ENCODE data around the gene CCDC197.
A peak's percentile ranks its signal among the peaks of the same experiment; 100 is the strongest.

Gene CCDC197

DNA sequence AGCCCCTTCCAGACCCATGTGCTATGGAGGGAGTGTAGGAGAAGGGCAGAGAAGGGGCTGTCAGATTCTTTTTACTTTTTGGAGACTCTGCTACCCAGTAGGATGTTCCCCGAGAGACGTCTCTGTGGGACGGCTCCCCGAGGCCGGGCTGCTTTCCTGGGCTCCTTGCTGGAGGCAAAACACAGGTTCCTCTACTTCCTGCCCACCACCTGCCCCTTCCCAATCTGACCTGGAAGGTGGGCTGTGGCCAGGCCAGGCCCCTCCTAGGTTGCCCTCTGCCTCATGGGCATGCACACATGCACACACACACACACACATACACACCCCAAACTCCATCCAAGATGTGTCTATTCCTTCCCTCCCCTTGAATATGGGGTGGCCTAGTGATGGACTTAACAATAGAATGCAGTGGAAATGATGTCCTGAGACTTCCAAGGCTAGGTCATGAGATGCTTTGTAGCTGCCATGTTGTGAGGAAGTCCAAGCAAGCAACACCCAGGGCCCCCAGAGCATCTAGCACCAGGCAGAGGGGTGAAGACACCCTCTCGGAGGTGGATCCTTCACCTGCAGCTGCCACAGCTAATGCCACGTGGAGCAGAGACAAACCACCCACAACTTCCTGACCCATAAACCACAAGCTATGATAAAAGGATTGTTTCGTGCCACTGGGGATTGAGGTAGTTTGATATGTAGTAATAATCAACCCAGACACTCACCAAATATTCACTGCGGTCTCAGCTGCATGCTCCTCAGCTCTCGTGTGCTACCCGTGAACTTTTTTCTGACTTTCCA is 19.1 kb upstream of the CCDC197 start:
- DNase-seq (ENCODE audit: low spot score) = peak; percentile 50

DNA sequence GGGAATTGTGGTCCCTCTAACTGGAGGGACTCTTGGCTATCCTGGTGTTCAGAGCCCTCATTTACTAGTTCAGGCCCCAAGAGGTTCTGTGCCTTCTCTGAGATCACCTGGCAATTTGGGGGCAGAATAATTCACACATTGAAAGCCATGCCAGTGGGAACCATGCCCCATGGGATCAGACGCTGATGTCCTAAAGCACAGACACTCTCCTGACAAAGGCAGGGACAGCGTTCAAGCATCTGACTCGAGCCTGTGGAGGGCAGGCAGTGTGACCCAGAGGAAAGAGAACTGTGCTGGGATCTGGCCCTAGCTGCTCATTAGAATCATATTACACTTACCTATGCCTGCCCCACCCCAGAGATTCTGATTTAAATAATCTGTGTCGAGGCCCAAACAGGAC is 18.4 kb upstream of the CCDC197 start:
- no peak for DNase-seq (ENCODE audit: low spot score)

DNA sequence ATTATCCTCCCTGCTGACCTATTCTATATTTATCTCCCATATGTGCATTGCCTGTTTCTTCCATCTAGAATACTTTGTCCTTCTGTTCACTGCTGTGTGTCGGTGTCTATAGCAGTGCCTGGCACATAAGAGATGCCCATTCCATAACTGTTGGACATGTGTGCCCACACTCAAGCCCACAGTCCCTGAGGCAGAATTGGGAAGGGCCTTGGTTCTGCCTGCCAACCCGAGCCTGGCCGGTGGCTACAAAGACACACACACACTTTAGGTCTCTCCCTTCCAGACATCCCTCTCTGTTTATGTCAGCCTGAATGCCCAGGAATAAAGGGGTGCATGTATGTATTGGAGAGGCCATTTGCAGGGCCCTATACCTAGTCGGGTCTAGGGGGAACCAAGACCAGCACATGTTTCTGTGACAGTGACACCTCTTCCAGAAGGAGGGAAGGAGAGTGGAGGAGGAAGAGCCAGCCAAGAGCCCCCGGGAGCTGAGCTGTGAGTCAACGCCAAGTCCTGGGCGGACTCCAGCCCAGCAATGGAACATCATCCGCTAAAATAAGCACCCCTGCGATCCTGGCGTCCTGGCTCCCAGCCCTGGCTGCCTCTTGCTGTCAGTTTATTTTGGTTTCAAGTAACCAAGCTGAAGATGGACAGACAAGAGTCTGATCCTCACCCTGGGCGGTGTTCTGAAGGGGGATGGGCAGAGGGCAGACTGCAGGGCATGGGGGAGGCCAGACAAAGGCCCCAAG is 16.5 kb upstream of the CCDC197 start:
- no peak for DNase-seq (ENCODE audit: low spot score)

DNA sequence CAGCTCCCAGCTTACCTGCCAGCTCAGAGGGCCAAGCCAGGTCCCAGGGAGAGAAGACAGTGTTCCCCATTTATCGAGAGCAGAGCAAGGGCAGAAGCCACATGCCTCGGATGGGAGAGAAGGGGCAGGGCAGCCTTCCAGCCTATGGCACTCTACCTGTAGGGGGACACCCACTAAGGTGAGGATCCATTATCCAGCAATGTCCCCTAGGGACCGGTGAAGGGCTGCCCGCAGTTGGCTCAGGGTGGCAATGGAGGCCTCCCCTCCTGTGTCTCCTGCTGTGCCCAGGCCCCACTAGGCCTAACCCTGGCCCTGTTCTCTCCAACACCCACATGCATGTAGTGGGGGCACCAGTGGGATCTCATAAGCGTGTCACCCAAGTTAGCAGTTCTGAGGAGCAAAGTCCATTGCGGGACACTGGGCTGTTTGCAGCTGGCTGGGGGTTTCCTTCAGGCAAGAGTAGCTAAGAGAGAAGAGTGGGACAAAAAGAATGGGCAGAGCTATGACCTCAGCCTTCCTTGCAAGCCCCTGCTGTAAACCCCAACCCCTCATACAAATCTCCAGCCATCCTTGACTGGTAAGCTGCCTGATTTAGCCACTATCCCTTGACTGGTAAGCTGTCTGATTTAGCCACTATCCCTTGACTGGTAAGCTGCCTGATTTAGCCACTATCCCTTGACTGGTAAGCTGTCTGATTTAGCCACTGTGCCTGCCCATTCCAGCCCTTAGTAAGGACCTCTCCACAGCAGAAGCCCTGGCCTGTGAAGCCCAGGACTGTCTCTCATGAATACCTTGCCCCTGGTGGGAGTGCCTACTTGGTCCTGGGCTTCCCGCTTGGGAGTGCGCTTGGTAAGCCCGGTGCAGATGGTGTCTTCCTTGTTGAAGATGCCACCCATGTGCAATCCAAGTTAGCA is 15.5 kb upstream of the CCDC197 start:
- no peak for DNase-seq (ENCODE audit: low spot score)

DNA sequence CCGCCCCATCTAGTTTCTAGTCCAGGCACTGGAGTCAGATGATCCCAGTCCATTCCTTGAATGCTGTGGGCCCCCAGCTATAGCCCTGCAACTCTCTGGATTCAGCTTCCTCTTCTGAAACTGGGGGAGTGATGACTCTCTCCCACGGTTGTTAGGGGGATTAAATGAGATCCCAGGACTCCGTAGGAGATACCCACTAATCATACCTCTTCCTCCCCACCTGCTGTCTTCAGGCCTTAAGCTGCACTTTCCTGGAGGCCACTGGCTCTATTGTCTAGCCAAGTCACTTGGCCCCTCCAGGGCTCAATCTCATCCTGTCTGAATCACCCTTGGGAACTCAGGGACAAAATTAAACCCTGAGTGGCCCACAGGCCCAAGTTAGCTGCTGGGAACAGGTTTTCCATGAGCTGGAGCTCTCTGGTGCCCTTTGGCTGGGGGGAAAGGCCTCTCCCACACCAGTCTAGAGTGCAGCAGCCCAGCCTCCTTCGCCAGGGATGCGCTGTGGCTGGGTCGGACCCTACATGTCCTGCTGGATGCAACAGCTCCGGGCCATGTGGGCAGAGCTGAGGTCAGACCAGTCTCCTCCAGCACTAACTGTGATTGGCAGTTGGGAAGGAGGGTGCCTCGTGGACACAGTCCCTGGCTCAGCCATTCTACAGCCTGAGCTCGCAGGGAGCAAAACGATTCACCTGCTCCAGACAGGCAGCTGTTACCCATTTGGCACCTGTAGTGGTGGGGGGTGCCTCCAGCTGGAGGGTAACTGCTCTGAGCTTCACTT is 14.7 kb upstream of the CCDC197 start:
- DNase-seq (ENCODE audit: low spot score) = no peak

DNA sequence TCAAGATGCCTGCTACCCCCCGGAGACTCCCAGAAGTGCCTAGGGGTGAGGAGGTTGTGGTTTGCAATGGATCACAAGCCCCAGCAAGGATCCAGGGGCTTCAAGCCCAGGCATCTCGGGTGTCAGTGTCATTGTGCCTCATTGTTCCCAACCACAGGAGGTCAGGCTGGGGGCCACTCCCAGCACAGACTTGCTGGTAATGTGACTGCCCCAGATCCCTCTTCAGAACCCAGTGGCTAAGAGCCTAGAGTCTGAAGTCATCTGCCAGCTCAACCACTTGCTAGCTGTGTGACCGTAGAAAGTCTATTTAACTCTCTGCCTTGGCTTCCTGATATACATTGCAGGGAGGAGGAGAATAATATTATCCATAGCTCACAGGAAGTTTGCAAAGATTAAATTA is 13.0 kb upstream of the CCDC197 start:
- peak; percentile 45 for DNase-seq (ENCODE audit: low spot score)

DNA sequence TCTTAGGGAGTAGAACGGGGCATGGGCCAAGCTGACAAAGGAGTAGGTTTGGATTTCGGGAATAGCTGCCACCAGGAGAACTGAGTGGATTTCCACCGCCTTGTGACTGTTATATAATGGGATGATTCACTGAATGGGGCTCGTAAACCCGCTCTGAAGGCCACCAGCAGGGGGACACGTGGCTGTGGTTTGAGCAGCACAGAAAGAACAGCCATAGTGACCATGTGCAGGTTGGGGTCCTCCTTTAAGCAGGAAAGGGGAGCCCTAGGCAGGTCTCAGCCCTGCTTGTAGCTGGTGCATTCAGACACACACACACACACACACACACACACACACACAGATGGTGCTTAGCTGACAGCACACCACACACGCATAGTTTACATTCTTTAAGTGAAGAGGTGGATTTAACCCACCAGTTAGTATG is 12.1 kb upstream of the CCDC197 start:
- peak; percentile 76 for DNase-seq (ENCODE audit: low spot score)

DNA sequence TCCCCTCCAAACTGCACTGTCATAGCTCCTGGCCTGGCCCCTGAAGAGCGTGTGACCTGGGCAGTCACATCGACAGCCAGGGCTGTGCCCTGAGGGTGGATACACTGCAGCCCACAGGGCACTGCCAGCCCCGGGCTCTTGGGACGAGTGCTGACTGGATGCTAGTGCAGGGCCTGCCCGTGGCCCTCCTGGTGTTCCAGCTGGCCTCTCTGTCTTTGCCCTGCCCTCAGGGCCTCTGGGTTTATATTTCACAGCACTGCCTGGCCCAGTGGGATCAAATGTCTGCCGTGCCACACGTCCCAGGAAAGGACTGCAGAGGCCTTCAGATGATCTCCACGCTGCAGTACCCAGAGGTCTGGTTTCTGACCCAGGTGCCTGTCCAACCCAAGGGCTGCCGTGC is 10.1 kb upstream of the CCDC197 start:
- DNase-seq (ENCODE audit: low spot score) = no peak

DNA sequence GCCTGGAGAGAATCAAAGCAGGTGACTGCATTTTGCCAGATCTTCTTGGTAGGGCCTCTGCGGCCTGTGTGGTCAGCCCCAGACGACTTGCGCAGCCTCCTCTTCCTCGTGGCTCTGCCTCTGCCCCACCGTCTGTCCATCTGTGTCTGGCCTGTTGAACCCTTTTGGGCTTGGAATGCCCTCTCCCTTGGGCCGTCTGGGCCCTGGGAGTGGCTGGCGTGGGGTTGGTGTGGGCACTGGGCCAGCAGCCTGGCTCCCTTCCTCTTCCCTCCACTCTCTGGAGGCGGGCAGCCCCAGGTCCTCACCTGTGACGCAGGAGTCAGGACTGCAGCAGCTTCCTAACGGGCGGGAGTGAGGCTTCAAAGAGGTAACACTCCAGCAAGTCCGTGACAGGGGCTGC is 9.7 kb upstream of the CCDC197 start:
- DNase-seq (ENCODE audit: low spot score) = peak; percentile 68

DNA sequence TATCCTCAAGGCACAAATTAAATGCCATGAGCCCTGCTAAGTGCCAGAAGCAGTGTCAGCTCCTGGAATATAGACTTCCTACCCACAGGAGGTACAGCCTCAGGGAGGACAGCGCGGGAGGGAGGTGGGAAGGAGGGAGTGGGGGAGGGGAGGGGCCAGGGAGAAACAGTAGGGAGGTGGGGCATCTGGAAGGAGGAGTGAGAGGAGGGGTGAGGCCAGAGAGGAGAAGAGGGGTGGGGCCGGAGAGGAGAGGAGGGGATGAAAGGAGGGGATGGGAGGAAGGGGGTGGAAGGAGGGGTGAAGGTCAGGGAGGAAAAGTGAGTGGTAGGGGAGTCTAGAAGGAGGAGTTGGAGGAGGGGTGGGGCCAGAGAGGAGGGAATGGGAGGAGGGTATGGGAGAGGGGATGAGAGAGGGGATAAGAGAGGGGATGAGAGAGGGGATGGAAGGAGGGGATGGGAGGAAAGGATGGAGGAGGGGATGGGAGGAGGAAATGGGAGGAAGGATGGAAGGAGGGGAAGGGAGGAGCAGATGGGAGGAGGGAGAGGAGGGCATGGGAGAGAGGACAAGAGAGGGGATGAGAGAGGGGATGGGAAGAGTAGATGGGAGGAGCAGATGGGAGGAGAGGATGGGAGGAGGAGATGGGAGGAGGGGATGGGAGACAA is 9.2 kb upstream of the CCDC197 start:
- DNase-seq (ENCODE audit: low spot score) = no peak

DNA sequence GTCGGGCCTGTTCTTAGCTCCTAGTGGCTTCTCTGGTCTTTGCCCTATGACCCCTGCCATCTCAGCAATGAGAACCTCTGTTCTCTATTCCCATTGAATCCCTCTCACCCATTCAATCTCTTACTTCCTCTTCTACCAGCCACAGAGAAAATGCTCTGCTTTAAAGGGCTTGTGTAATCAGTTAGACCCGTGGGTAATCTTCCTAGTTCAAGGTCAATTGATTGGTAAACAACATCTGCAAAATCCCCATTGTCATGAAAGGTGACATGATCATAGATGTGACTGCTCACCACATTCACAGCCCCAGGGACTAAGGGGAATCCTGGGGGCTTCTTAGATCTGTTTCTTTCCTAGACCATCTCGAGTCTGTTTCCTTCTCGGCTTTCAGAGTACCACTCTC is 7.2 kb upstream of the CCDC197 start:
- DNase-seq (ENCODE audit: low spot score) = no peak

DNA sequence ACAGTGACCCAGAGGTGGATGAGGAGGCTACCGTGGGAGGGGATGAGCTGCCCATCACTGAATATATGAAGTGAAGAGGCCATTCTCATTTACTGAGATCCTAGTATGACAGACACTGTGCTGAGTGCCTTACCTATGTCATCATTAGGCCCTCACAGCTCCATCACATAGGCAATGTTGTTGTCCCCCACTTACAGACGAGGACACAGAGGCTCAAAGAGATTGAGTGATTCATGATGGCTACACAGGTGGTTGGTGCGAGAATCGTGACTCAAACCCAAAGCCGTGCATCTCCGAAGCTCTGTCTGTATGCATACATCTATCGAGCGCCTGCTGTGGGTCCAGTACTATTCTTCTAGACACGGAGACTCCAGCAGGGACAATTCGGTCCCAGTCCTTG is 5.9 kb upstream of the CCDC197 start:
- no peak for DNase-seq (ENCODE audit: low spot score)

DNA sequence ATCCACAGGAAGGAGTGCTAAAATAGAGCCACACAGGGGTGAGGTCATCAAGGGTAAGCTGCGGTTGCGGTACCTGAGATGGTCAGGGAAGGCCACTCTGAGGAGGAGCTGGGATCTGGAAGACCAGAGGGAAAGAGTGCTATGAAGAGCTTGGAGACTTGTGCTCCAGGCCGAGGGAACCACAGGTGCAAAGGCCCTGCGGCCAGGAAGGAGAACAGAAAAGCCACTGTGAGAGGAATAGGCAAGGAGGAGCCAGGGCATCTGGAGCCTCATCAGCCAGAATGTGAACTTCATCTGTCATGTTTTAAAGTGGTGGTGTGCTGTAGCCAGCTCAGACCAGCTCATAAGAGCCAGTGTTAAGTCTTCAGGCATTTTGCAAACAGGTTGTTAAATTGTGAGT is 5.5 kb upstream of the CCDC197 start:
- DNase-seq (ENCODE audit: low spot score) = no peak

DNA sequence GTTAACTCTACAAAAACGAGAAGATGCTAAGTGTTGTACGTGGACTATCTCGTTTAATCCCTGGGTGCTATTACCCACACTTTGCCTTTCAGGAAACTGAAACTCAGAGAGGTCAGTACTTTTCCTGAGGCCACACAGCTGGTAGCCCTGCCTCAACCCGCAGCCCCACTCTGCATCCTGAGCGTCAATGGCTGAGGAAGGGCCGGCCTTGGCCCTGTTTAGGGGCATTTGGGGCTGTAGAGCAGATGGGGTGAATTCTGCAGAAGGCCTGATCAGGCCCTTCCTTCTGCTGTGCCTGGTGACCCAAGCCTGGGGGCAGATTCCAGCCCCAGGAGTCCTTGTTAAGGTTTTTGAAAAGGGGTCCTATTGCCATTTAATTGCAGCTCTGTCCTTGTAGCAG is 3.7 kb upstream of the CCDC197 start:
- DNase-seq (ENCODE audit: low spot score) = no peak

DNA sequence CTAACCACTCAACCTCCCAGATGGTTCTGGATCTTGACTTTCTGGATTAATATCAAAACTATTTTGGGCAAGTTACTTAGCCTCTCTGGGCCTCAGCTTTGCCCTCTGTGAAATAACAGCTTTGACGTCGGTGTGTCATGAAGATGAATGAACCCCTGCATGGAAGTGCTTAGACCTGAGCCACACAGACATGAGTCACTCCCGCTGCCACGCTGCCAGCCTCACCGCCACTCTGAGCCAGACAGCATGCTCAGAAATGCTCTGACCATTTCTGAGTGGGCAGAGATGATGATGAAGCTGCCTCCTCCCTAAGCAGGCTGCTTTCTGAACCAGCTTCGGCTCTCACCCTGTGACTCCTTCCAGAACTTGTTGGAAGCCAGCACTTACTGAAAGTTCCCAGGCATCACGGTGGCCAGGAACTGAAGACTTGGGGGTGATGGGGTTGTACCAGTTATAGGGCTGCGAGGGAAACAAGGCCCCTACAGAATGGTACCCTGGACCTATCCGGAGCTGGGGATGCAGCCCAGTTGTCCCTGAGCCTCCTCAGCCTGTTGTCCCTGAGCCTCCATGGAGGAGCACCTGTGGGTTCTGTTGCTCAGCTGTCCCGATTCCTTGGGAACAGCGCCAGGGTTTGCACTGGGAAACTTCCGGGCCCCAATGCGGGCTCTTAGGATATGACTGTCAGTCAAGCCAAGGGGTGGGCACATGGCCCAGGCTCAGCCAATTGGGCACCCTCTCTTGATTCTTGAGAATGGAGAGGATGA is 2.0 kb upstream of the CCDC197 start:
- peak; percentile 90 for DNase-seq (ENCODE audit: low spot score)

DNA sequence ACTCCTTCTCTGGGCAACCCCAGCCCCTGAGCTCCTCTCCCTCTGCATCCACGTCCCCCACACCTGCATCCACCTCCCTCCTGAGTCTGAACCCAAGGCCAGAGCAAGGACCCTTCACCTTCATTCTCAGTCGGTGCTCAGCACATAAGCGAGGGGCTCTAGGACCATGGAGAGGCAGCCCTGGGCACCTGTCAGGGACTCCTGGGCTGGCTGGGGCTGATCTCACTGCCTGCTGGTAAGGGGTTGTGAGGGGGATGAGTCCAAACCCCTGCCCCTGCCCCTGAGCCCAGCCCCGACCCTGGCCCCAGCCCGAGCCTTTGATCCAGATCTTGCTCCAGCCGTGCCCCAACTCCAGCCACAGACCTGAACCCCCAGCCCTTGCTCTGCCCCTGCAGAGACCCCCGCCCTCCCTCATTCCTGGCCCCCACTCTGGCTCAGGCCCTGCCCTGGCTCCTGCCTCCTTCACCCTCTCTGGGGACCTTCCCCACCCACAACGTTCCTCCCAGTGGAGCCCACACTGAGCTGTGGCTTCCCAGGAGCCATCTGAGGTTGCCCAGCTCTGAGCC is 888 bp upstream of the CCDC197 start:
- DNase-seq (ENCODE audit: low spot score) = no peak

DNA sequence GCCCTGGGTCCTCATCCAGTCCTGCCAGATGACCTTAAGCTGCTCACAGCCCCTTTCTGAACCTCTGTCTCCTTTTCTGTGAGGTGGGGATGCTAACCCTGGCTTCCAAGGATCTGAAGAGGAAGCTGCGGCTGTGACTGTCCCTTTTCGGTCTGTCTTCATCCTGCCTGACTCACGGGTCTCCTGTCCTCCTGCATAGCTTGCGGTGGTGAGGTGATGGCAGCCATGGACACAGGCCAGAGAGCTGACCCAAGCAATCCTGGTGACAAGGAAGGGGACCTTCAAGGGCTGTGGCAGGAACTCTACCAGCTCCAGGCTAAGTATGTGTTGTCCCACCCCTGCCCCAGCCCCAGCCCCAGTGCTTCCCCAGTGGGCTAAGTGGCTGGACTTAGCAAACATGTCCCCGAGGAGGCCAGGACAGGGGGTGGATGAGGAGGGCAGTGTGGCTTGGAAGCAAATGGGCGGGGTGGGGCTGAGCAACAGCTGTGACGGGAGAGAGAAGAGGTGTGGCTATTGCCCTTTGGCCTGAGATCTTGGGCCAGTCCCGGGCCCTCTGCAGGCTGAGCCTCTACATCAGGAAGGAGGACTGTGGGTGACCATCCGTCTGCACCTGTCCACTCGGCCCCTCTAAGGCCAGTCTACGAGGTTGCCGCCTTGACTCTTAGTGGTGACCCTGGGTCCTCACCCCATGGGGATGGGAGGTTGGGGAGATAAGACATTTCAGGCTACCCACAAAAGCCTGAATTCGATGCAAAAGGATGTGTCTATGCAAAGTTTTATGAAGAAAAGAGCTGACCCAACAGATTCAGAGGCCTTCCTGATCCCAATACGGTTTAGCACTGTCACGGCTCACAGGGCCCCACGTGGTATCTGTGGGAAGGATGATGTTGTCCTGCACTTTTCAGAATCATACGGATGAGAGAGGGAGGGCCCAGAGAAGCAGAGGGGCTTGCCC is 1.1 kb downstream of the CCDC197 start:
- DNase-seq (ENCODE audit: low spot score) = no peak

DNA sequence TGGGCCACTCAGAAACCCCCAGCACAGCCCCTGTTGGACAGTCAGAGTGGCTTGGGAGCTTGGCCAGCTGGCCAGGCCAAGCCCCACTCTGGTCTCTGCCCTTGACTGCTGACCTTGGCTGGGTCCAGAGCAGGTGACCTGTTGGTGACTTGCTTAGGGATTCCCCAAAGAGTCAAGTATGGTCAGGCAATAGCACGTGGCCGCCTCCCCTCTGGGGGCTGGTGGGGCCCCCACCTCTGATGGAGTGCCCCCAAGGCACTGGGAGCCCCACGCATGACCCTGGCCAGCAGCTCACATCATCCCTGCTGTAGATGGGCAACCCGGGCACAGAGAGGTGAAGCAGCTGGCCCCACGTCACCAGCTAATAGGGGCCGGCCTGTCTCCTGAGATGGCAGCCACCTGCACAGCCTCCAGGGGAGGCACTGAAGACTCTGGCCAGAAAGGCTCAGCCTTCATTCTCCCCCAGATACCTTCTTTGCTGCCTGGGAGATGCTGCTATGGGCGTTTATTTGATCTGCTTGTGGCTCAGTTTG is 1.8 kb downstream of the CCDC197 start:
- DNase-seq (ENCODE audit: low spot score) = no peak

DNA sequence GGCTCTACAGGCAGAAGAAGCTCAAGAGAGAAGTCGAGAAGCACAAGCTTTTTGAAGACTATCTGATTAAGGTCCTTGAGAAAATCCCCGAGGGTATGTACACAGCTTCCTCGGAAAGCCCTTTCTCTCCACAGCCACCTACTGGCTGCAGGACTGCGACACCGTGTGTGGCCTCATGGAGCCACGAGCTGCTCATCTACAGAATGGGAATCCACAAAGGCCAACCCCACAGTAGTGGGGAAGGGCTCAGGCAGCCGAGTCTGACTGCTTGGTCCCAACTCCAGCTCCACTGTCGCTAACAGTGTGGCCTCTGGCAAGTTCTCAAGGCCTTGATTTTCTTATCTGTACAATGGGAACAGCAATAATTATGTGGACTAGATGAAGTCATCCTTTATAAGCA is 2.5 kb downstream of the CCDC197 start:
- DNase-seq (ENCODE audit: low spot score) = no peak
